OCI-M2 (cell line): ENCODE measurements around the gene SULT2B1.
"Not testable (repeated sequence)": the region's sequence is repeated elsewhere in the genome, so short reads cannot be mapped to it uniquely, and the experiment has no call there.

Experiments
- DNase-seq: peaks from one replicate; lab custom pipeline; 2025; ENCODE audit not compliant: unreplicated experiment; lab: John Stamatoyannopoulos, UW

Gene SULT2B1

GRCh38 chr19:48556825-48557224 lies 4.9 kb downstream of the SULT2B1 start:
- DNase-seq = no peak

DNA sequence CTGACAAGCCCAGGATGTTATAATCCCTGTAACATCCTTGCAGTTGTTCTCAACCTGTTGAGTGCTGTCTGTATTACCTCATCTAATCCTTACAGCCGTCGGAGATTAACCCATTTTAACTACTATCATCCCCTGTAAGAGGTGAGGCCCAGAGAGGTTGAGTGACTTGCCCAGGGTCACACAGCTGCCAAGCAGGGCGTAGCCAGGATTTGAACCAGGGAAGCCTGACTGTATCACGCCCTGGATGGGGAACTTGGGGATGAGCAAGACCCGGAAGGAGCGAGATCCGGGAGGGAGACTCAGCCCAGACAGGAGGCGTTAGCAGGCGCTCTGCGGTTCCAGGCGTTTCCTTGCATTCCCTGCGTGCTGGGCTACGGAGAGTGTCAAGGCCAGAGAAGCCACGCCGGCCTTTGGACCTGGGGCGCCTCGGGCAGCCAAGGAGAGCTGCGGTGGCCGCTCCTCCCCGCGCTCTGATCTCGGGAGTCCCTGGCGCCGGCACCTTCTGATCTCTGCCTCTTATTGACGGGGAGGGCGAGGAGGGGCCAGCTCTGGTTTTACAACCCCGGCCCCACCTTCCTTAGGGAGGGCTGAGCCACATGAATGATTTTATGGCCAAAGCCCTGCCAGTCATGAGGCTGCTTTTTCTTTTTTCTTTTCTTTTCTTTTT lies 6.2 kb downstream of the SULT2B1 start:
- no peak for DNase-seq

GRCh38 chr19:48560095-48560530 lies 8.1 kb downstream of the SULT2B1 start:
- no peak for DNase-seq

- DNase-seq = no peak
These were observed 9.4 kb downstream of the SULT2B1 start for GRCh38 chr19:48561412-48561811.

DNA sequence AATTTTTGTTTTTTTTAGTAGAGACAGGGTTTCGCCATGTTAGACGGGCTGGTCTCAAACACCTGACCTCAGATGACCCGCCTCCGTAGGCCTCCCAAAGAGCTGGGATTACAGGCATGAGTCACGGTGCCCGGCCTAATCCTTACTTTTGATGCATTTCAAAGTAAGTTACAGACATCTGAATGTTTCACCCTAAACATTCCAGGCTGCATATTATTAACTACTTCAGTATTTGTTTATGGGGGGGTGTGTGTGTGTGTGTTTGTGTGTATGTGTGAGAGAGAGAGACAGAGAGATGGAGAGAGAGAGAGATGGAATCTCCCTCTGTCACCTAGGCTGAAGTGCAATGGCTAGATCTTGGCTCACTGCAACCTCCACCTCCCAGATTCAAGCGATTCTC lies 13.1 kb downstream of the SULT2B1 start:
- DNase-seq = no peak

DNA sequence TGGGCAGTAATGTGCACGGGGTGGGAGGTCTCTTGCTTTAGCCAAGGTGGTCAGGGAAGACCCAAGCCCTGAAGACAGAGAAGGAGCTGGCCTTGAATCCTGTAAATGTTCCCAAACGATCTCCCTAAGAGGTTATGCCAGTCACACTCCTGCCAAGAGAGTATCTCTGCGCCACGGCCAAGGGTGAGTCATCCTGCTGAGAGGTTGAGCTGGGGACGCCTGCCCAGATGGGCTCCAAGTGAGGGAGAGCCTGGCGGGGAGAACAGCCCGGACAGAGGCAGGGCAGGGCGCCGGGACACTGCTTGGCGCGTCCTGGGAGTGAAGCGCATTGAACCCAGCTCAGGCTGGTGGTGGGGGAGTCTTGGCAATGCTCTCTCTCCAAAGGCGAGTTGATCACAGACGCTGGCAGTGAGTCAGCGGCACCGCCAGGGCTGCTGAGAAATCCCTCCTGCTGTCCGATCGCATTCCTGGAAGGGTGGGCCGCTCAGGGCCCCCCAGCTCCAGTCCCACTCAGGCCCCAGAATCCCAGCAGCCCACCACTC lies 16.4 kb downstream of the SULT2B1 start:
- no peak for DNase-seq

- DNase-seq = no peak
These were observed 17.8 kb downstream of the SULT2B1 start for GRCh38 chr19:48569814-48570213.

- no peak for DNase-seq
These were observed 19.6 kb downstream of the SULT2B1 start for GRCh38 chr19:48571378-48572162.

GRCh38 chr19:48573163-48573505 lies 21.2 kb downstream of the SULT2B1 start:
- no peak for DNase-seq

GRCh38 chr19:48575931-48576622 lies 24.1 kb downstream of the SULT2B1 start:
- DNase-seq = no peak

DNA sequence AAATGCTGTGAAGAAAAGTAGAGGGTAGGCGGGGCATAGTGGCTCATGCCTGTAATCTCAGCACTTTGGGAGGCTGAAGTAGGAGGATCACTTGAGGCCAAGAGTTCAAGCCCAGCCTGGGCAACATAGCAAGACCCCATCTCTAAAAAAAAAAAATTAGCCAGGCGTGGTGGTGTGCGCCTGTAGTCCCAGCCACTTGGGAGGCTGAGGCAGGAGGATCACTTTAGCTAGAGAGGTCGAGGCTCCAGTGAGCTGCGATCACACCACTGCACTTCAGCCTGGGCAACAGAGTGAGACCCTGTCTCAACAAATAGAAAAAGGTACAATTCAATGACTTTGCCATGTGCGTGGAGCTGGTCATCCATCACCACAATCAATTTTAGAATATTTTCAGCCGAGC lies 25.9 kb downstream of the SULT2B1 start:
- DNase-seq = not testable (repeated sequence)

DNA sequence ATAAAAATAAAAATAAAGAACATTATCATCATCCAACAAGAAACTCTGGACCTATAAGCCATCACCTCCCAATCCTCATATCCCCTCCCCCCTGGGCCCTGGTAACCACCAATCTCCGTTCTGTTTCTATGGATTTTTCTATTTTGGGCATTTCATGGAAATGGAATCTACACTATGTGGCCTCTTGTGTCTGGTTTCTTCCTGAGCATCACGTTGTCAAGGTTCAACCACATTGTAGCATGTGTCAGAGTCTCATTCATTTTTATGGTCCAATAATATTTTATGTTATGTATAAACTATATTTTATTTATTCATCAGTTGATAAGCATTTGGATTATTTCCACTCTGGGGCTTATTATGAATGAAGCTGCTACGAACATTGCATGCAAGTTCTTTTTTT lies 26.9 kb downstream of the SULT2B1 start:
- DNase-seq = no peak

DNA sequence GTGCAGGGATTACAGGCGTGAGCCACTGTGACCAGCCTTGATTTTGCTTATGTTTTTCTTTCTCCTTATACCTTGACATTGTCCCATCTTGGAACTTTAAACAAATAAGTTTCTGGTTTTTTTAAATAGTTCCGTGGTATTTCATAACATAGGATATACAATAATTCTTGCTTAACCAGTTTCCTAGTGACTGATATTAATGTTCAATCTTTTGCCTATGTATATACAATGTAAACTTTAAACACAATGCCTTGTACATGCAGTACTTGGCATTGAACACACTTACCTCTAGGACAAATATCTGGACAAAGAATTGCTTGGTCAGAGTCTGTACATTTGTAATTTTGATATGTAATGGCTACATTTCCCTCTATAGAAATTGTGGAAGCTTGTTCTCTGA lies 30.2 kb downstream of the SULT2B1 start:
- no peak for DNase-seq

- no peak for DNase-seq
These were observed 35.4 kb downstream of the SULT2B1 start for GRCh38 chr19:48587387-48587786.

GRCh38 chr19:48588670-48589401 lies 36.9 kb downstream of the SULT2B1 start:
- peak; percentile 67 for DNase-seq

- DNase-seq = no peak
These were observed 39.0 kb downstream of the SULT2B1 start for GRCh38 chr19:48591021-48591420.

DNA sequence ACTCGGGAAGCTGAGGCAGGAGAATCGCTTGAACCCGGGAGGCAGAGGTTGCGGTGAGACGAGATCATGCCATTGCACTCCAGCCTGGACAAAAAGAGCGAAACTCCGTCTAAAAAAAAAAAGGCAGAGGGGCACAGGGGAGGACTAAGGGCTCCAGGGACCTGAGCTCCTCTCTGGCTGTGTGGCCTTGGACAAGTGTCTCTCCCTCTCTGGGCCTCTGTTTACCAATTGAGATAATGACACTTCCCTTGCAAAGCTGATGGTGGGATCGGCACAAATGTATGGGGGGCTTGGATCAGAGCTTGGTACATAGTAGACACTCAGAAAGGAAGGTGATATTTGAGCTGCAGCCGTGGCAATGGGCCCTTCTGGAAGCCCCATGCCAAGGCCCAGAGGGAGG lies 43.2 kb downstream of the SULT2B1 start:
- DNase-seq = no peak

GRCh38 chr19:48595833-48596232 lies 43.9 kb downstream of the SULT2B1 start:
- no peak for DNase-seq

DNA sequence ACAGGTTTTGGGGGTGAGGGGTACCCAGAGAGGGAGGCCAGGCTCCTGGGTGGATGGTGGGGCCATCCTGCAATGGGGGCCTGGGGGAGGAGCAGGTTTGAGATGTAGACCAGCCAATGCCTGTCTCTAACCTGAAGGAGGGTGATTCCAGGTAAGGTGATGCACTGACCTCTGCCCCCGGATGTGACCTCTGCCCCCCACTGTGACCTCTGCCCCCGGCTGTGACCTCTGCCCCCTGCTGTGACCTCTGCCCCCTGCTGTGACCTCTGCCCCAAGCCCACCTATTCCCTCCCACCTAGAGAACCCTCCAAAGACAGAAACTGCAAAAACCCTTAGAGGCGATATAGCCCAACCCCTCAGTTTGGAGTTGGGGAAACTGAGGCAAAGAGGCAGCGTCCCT lies 44.3 kb downstream of the SULT2B1 start:
- DNase-seq = no peak

GRCh38 chr19:48596679-48597465 lies 44.9 kb downstream of the SULT2B1 start:
- no peak for DNase-seq
